ENCODE data around the gene CTBP2.
A peak's percentile ranks its signal among the peaks of the same experiment; 100 is the strongest.
"Not testable (repeated sequence)": the region's sequence is repeated elsewhere in the genome, so short reads cannot be mapped to it uniquely, and the experiment has no call there.

Gene CTBP2

DNA sequence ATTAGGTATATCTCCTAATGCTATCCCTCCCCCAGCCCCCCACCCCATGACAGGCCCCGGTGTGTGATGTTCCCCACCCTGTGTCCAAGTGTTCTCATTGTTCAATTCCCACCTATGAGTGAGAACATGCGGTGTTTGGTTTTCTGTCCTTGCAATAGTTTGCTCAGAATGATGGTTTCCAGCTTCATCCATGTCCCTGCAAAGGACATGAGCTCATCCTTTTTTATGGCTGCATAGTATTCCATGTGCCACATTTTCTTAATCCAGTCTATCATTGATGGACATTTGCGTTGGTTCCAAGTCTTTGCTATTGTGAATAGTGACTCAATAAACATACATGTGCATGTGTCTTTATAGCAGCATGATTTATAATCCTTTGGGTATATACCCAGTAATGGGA, 18.7 kb upstream of the CTBP2 start:
- not testable (repeated sequence) for DNase-seq

DNA sequence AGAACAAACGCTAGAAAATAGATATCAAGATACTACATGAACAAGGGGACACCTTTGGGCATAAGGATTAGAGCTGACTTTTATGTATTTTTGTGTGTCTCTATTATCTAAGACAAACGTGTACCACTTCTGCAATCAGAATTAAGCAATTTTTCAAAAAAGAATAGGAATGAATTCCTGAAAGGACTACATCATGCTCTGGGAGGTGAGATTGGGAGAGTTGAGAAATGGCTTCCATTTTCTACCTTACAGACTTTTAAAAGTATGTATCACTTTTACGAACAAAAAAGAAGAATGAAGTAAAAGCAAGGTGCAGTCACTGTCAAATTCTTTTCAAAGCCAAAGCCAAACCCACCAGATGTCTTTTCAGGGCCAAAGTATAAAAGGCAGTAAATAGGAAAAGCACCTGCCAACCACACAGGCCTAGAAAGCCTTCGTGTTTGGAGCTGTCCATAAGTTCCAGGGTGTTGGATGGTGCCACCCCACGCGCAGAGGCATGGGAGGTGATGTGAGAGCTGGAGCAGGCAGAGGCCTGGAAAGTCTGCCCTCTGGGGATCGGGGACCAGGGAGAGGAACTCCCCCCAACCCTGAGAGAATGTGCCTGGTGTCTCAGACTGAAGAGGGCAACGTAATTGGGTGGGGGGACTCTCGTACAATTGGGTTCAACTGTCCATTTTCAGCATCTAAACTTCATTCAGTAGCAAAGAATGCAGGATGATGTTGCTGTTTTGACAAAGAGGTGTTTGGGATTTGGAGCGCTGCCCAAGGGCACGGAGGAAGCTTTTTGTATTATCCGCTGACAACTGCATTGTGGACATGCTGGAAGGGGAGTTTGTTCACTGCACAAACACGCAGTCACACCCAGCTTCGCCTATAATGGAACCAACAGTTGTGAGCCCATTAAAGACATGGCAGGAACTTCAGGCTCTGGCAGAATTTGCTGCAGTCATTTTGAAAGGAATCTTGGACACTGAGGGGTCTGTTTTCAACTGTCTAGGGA, 17.6 kb upstream of the CTBP2 start:
- no peak for DNase-seq

DNA sequence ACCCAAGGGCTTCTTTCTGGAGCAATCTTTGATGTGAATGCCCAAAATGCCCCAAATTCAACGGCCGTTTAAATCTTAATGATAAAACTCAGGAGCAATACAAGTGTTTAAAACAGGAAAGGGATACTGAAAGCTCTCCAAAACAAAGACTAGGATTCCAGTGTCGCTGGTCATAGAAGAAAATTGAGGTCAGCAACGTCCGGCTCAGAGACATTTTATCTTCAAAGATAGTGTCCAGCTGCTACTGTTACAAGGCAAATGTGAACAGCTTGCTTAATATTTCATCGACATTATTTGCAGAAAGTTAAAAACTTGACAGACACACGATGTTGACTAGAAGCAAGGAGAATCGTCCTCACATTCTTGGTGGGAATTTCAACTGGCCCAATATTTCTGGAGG, 15.4 kb upstream of the CTBP2 start:
- DNase-seq = no peak

DNA sequence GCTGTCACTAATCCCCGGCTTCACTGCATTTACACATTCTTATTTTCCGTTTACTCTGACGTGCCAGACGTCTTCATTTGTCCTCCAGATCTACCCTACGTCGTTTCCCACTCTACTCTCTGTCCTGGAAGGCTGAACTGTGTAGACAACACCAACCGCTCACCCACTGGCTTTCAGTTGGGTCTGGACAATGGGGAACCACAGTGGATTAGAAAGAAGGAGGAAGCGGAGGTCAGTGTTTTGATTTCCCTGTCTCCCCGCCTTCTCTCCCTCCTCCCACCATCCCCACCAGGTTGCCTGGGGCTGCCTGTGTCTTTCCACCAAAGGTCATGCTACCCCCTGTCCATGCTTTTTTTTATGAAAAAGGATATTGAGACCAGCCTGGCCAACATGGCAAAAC, 14.0 kb upstream of the CTBP2 start:
- no peak for DNase-seq

DNA sequence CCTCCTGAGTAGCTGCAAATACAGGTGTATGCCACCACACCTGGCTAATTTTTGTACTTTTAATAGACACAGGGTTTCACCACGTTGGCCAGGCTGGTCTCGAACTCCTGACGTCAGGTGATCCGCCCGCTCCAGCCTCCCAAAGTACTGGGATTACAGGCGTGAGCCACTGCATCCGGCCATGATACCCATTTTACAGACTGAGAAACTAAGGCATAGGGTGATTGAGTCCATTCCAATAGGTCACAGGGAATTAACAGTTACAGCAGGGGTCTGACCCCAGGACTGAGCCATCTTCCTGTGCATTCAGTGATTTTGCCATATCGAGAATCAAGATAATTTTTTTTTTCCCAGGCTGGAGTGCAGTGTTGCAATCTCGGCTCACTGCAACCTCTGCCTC, 12.3 kb upstream of the CTBP2 start:
- no peak for DNase-seq

DNA sequence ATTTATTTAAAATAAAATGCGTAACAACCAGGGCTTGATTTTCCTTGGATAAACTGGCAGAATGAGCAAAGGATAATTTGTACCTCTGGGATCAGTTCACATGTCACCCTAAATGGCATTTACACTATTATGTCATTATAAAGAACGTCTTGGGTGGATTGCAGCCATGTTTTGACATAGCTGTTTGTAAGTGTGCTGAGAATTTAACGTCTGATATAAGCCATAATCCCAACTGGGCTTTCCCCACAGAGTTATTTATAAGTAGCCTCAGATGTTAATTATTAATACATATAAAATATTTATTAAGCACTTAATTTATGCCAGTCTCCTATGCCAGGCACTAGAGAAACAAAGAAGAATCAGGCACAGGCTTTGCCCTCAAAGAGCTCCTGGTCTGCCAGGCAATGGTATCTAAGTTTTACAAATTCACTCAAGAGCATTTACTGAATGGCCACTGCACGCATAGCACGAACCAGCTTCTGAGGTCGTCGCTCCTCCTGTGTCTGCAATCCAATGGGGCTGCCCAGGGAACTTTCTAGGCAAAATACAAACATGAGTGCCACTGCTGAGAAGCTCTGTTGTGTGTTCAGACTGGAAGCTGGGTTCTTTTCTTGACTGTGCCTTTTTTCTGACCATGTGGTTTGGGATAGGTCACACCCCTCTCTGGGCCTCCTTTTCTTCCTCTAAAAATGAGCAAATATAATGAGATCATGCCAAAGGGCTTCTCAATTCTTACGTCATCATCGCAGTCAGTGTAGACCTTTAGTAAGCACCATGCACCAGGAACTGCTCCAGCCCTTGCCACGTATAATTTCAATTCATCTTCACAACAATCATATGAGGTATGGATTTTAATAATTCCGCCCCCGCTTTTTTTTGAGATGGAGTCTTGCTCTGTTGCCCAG, 11.3 kb upstream of the CTBP2 start:
- DNase-seq = no peak

DNA sequence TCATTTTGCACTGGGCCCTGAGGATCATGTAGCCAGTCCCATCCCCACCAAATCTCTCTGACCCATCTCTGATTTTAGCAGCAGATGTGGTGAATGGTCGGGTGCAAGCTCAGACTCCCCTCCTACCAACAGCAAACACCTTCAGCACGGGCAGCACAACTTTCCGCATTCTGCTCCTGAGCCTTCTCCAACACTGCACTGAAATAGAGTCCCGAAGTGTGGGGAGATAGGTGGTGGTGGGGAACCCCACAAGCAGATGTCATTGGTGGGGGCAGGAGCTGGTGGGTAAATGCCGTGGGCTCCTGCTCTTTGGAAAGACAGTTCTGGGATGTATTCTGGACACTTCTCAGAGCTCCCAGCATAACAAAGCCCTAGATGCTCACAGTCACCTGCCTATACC, 9.6 kb upstream of the CTBP2 start:
- no peak for DNase-seq

DNA sequence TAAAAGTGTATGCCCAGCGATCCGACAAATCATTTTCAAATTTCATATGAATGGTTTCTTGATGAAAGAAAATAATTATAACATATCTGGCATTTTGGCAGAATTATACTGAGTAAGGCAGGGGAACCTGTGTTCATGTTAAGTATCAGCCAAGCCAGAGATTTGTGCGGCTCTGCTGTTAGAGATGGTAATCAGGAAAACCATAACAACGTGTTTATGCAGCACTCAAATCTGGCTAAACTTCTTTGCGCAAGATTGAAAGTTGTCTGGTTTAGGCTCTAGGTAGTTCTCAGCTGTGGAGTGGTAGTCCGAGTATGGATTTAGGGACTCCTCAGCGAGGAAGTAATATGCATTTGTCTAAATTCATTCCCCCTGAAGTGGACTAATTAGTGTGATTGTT, 8.9 kb upstream of the CTBP2 start:
- no peak for DNase-seq

DNA sequence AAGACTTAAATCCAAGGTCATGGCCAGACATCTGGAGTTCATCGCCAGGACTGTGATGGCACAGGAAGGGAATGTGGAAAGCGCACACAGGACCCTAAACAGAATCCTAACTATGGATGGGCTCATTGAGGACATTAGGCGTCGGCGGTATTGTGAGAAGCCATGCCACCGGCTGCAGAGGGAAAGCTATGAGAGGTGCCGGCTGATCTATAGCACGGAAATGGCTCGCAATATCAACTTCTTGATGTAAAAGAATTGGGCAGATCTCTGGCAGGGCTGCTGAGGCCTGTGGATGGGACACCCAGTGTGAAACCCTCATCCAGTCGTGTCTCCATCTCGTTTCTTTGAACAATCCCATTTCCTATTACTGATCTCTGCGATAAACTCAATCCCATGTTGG, 6.3 kb upstream of the CTBP2 start:
- DNase-seq = no peak

DNA sequence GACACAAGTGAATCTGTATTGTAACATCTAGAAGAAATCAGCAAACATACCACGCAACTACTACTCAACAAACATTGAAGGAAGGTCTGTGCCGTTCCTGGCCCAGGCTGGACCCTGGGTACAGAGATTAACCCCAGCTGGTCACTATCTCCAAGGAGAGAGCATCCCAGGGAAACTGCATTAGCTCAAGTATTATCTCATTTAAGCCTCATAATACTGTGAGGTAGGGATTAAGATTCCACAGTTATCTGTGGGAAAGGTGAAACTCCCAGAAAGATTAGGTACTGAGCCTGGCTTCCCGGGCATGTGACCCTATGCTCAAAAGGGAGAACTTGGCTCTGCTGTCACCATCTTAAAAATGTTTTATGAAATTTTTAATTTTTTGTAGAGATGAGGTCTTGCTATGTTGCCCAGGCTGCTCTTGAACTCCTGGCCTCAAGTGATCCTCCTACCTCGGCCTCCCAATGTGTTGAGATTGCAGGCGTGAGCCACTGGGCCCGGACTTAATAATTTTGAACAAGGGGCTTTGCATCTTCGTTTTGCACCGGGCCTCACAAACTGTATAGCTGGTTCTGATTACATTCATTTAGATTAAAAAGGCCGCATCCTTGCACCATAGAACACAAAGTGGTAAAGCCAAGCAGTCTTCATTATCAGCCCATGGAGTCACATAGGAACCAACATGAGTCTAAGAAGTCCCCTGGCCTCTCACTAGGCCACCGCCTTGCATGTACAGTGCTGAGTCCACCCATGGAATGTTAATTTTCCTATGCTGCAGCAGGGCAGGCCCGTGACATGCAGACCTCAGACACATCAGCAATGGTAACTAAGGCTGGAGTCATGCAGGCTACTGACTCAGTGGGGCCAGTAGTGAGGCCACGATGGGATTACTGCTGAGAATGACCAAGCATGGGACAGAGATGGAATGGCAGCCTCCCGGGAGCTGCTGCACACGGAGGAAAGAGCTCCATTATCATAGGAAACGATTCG, 5.5 kb upstream of the CTBP2 start:
- no peak for DNase-seq

DNA sequence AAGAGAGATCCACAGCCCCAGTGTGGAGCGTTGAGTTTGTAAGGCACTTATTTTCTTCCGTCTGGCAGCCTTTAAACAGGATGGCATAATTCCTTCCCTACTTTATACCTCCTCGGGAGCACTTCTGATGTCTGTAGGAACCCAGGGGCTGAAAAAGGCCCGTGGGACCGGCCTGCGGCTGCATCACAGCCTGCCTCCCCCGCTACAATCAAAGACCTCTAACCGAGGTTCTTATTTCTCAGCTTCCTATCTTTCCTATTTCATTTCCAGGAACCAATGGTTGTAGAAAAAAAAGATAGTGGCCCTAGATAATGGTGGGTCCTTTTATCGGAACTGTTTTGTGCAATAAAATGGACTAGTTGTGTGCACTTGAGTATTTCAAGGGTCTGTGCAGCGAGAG, 4.1 kb upstream of the CTBP2 start:
- no peak for DNase-seq

DNA sequence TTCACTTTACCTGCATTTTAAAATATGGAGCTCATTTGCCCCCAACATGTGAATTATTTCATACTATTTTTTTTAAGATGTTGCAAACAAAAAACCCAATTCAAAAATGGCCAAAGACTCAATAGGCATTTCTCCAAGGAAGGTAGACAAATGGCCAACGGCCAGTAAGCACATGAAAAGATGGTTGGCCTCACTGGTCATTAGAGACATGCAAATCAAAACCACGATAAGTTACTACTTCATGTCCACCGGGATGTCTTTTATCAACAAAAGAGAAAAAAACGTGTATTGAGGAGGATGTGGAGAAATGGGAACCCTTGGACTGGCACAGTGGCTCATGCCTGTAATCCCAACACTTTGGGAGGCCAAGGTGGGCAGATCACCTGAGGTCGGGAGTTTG, 3.4 kb upstream of the CTBP2 start:
- no peak for DNase-seq

DNA sequence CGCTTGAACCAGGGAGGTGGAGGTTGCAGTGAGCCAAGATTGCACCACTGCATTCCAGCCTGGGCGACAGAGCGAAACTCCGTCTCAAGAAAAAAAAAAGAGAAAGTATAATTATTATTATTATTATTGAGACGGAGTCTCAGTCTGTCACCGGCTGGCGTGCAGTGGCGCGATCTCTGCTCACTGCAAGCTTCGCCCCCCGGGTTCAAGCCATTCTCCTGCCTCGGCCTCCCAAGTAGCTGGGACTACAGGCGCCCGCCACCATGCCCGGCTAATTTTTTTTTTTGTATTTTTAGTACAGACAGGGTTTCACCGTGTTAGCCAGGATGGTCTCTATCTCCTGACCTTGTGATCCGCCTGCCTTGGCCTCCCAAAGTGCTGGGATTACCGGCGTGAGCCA, 2.9 kb upstream of the CTBP2 start:
- DNase-seq = not testable (repeated sequence)

DNA sequence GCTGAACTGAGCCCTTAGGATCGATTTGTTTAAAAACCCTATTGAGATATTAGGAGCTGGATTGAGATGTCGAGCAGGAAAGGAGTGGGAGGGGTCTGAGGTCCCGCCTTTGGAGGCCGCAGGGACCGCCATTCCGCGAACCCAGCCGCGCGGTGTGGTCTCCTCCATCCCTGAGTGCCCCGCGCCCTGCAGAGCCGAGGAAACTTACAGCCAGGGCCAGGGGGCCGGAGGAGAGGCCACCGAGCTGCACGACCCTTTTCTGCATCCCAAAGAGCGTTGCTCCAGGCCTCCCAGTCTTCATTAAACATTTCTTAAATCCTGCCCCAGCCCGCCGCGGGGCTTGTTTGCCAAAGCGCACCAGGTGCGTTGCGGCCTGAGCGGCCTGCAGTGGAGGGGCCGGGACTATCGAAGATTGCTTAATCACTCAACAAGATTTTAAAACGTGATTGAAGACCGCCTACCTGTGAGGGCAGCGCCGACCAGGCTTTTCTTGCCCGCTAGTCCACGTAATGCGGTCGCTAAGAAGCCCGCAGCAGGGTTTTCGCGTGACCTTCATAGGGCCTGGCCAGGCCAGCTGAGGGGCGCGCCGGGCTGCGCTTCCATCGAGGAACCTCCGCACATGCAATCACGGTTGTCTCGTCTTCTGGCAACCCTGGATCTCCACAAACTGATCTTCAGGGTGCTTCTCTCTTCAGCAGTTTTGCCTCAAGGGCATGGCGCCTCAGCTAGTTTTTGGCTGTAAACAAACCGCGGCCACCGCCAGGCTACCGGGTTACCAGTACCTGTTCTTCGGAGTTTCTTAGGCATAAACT, 2.0 kb upstream of the CTBP2 start:
- no peak for DNase-seq

DNA sequence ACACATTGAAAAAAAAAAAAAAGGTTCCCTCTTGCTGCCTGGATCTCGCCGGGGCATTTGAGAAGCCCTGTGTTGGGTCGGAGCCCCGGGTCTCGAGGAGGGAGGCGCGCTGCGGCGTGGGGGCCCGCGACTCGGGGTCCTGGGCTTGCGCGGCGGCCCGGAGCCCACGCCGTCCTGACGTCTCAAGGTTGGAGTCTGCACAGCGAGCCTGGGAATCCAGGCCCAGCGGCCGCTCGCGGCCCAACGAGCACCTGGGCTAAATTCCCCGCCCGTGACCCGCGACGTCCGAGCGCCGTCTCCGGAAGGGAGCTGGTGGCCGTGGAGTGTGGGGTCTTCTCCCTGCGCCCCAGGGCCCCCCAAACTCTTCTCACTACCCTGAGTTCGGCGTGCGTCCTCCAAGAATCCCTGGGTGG, 1.4 kb upstream of the CTBP2 start:
- DNase-seq = no peak

DNA sequence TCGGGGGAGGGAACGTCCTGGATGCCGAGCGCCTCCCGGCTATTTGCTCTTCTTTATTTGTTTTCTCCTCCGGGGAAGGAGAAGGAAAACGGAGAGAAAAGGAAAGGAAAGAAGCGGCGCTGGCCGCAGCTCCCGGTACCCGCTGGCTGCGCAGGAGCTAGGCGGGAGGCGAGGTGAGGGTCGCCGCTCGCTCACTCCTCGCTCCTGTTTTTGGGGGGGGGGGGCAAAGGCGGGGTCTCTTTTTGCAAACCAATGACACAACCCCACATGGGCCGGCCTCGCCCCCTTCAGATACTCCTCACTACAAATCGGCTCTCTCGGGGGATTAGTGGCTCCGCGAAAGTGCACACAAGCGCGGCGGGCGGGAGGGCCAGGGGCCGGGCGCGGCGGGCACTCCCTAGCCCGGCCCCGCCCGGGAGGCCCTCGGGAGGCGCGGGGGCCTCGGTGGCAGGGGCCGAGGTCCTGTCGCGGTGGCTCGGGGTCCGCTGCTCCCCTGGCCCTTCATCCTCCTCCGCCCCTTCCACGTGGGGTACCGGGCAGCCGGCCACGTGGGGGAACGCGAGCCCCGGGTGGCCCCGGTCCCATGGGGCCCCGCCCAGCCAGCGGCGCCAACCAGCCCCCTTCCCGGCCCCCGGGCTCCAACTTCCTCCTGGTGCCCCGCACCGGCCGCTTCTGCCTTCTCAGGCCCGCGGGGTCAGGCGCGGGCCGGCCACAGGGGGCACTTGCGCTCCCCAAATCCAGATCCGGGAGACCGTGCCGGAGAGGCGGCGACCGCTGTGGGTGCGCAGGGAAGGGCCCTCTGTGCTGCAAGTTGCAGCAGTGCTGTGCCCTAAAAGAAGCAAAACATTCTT, 718 bp upstream of the CTBP2 start:
- DNase-seq = peak; percentile 90

DNA sequence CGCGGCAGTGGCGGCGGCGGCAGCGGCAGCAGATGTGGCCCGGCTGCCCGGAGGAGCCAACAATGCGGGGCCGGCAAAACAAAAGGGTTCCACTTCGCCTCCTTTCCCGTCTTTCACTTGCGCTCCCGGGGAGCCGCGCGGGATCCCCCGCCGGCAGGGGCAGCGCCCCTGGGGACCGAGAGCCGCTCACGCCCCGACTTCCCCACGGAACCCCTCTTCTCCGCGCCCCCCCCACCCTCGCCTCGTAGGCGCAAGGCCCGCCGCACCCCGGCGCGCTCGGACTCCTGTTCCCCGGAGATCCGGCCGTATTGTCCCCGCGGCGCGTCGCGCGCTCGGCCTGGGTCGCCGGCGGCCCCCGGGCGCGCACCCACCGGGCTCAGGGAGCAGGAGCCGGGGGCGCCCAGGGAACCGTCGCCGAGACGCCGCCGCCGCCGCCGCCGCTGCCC, 854 bp downstream of the CTBP2 start:
- peak; percentile 54 for DNase-seq

DNA sequence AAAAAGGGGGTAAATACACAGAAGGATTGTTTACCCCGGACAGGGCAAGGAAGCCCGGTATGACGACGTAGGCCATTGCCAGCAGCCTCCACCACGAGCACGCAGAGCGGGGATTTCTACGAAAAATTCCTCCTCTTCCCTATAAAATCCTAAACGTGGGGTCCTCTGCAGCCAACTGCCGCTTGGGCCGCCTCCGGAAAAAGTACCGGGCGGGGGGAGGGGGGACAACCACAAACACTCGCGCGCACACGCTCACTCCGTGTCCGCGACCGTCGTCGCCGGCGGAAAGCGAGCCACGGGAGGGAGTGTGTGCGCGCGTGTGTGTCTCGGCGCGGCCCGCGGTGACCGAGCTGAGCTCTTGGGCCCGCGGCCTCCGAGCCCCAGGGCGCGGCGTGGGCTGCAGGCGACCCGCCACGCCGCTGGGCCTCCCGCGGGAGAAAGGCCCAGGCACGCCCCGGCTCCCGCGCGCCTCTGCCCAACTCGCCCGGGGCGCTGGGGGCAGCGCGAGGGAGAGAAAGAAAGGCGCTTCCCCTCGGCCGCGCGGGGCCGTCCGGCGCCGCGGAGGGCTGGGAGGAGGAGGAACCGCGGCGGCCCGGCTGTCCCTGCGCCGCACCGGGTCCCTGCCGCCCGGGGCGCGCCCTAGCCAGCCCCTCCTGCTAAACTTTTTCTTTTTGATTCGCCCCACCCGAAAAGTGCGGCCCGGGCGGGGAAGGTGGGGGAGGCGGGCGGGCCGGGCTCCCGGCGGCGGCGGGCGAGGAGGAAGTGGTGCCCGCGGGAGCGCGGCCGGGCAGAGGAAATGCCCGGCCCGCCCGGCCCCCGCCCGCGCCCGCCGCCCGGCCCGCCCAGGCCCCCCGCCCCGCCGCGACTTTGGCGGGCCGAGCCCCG, 1.5 kb downstream of the CTBP2 start:
- DNase-seq = peak; percentile 56

DNA sequence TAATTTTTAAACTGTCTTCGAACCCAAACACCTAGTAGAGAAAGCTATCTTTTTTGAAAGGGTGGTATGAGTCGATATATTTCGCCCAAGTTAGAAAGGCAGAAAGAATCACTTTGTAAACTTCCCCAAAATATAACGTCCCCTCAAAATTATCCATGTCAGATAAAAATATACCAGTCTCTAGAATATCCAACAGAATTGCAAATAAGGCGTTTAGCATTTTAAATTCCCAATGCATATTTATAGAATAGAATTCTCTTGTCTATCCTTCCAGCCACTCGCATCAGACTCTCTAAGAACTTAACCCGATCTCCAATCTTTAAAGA, 2.1 kb downstream of the CTBP2 start:
- DNase-seq = no peak

DNA sequence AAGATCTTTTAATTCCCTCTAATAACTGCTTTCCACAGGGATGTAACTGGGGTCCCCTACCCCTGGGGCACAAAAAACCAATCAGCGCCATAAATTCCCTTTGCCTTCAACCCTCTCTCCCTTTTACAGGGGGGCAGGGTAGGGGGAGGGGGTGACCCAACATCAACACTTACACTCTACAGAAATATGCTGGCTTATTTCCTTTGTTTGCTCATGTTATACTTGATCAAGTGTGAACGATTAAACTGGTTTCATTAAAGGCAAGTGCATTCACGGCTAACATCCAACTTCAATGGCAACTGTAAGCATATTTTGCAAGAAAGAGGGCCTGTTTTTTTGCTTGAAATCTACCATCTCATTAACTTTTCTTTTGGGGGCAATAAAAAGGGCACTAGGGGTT, 2.9 kb downstream of the CTBP2 start:
- no peak for DNase-seq
